Measurements from ENCODE around the gene KATNAL1.

The KATNAL1 gene

GRCh38 chr13:30307194-30307970, at the start of gene KATNAL1:
Gene KATNAL1, minus strand, starts transcription at chr13:30307551. Its CDS starts 23,774 bp downstream, at chr13:30283777.
- peak; percentile 90 for DNase-seq (ENCODE audit: low spot score)

GRCh38 chr13:30355839-30356238, 48.5 kb upstream of the KATNAL1 start:
- no peak for DNase-seq (ENCODE audit: low spot score)

- DNase-seq (ENCODE audit: low spot score): no peak
Observed at GRCh38 chr13:30355384-30355699, 48.0 kb upstream of the KATNAL1 start.

- DNase-seq (ENCODE audit: low spot score): no peak
Observed at GRCh38 chr13:30354493-30355383, 47.4 kb upstream of the KATNAL1 start.

GRCh38 chr13:30353471-30354215, 46.3 kb upstream of the KATNAL1 start:
- no peak for DNase-seq (ENCODE audit: low spot score)

- no peak for DNase-seq (ENCODE audit: low spot score)
Observed at GRCh38 chr13:30353060-30353459, 45.7 kb upstream of the KATNAL1 start.

- no peak for DNase-seq (ENCODE audit: low spot score)
Observed at GRCh38 chr13:30352121-30352520, 44.8 kb upstream of the KATNAL1 start.

- DNase-seq (ENCODE audit: low spot score): no peak
Observed at GRCh38 chr13:30346789-30347167, 39.4 kb upstream of the KATNAL1 start.

GRCh38 chr13:30346153-30346788, 38.9 kb upstream of the KATNAL1 start:
- DNase-seq (ENCODE audit: low spot score): no peak

GRCh38 chr13:30345426-30346100, 38.2 kb upstream of the KATNAL1 start:
- no peak for DNase-seq (ENCODE audit: low spot score)

- DNase-seq (ENCODE audit: low spot score): peak; percentile 91
Observed at GRCh38 chr13:30341815-30342570, 34.6 kb upstream of the KATNAL1 start.

GRCh38 chr13:30340331-30341250, 33.2 kb upstream of the KATNAL1 start:
- DNase-seq (ENCODE audit: low spot score): peak; percentile 92

GRCh38 chr13:30339738-30340330, 32.5 kb upstream of the KATNAL1 start:
- no peak for DNase-seq (ENCODE audit: low spot score)

- DNase-seq (ENCODE audit: low spot score): no peak
Observed at GRCh38 chr13:30338952-30339351, 31.6 kb upstream of the KATNAL1 start.

- DNase-seq (ENCODE audit: low spot score): no peak
Observed at GRCh38 chr13:30338331-30338851, 31.0 kb upstream of the KATNAL1 start.

GRCh38 chr13:30337061-30337610, 29.8 kb upstream of the KATNAL1 start:
- DNase-seq (ENCODE audit: low spot score): no peak

GRCh38 chr13:30334663-30335386, 27.5 kb upstream of the KATNAL1 start:
- DNase-seq (ENCODE audit: low spot score): peak; percentile 21

- no peak for DNase-seq (ENCODE audit: low spot score)
Observed at GRCh38 chr13:30333616-30334015, 26.3 kb upstream of the KATNAL1 start.
